ENCODE results near the gene SF1.

Gene SF1

DNA sequence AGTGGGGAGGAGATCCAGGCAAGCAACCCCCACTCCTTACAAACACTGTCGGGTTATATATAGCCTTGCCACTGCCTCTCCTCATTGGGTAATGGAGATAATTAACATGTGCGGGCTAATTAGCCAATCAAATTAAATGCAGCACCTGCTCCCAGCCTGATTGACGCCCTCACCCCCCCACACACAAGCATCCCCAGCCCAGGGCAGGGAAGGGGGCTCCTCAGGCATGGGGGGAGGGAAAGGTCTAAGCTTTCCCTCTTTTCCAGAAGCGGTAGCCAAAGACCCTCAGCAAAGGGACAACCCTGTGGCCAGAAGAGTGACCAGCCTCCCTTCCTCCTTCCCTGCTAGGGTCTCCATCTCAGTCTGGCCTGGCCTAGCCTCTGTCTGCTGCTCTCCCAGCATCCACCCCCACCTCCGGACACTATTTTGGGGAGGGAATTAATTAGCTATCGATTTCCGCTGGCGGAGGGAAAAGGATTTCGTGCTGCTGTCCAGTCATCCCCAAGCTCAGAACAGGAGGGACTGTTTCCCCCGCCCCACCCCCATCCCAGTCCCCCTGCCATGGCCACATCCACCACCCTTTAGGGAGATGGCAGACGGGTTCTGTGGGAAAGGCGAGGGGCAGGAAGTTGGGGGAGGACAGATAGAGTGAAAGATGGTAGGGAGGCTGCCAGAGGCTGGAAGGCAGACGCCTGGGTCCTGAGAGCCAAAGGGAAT, 62.4 kb downstream of the SF1 start:
- no peaks in the 10 kb centered on the region for H3K4me1 ChIP-seq (ENCODE audit: insufficient read depth, low read length)
- no peak overlapping the region for H3K9ac ChIP-seq (ENCODE audit: low read length)
- H3K27ac ChIP-seq (ENCODE audit: low read depth, low read length), result no peak overlapping the region
- H3K27me3 ChIP-seq (ENCODE audit: control insufficient read depth in 1 of 2, insufficient read depth in 2 of 2, low read length in 2 of 2), result peaks cover 41 to 83% of the 10 kb centered on the region in 2 donors
- no peak overlapping the region for H3K4me3 ChIP-seq (ENCODE audit: low read depth in 1 of 2, low read length in 2 of 2)
- no peaks in the 10 kb centered on the region for H3K36me3 ChIP-seq (ENCODE audit: insufficient read depth, low read length)
- no peaks in the 10 kb centered on the region for H3K9me3 ChIP-seq (ENCODE audit: low read length)

DNA sequence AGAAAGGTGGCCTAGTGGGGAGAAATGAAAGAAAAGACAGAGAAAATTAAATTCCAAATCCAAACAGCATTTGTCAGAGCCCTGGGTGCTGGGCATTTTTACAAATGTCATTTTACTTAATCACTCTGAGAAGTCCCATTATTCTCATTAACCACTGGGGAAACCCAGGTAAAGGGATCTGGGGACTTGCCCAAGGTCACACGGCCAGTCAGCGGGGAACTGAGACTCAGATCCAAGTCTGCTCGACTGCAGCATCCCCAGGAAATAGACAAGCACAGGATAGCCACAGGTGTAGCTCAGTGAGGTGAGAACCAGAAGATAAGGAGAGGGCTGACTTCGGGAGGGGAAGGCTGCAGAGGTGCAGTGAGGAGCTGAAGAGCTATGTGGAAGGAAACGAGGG, 63.2 kb downstream of the SF1 start:
- Histone ChIP-seq H3K4me3 (ENCODE audit: low read depth in 1 of 2, low read length in 2 of 2) (no peak overlapping the region), H3K9ac (ENCODE audit: low read length) (no peak overlapping the region), H3K27me3 (ENCODE audit: control insufficient read depth in 1 of 2, insufficient read depth in 2 of 2, low read length in 2 of 2) (peaks cover 49 to 83% of the 10 kb centered on the region in 2 donors), H3K4me1 (ENCODE audit: insufficient read depth, low read length) (no peaks in the 10 kb centered on the region), H3K36me3 (ENCODE audit: insufficient read depth, low read length) (no peaks in the 10 kb centered on the region), H3K27ac (ENCODE audit: low read depth, low read length) (no peak overlapping the region), H3K9me3 (ENCODE audit: low read length) (no peaks in the 10 kb centered on the region)

DNA sequence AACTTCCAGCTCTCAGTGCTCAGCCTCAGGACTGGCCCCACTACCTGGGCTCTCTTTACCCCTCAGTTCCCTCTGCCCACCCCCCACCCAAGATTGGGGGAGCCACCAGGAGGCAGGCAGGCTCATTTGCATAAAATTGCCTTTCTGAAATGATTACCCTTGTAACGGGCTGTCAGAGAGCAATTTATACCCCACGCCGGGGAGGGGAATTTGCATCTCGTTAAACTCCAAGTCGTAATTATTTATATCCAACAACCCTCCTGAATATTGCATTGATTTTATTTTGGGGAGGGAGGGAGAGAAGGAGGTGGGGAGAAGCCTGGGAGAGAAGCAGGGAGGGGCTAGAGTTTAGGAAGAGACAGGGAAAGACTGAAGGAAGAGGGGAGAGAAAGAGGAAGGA, 63.7 kb downstream of the SF1 start:
- H3K9me3 ChIP-seq (ENCODE audit: low read length), result no peaks in the 10 kb centered on the region
- no peak overlapping the region for H3K9ac ChIP-seq (ENCODE audit: low read length)
- no peak overlapping the region for H3K4me3 ChIP-seq (ENCODE audit: low read depth in 1 of 2, low read length in 2 of 2)
- H3K4me1 ChIP-seq (ENCODE audit: insufficient read depth, low read length), result no peaks in the 10 kb centered on the region
- peaks cover 52 to 86% of the 10 kb centered on the region in 2 donors for H3K27me3 ChIP-seq (ENCODE audit: control insufficient read depth in 1 of 2, insufficient read depth in 2 of 2, low read length in 2 of 2)
- H3K27ac ChIP-seq (ENCODE audit: low read depth, low read length), result no peak overlapping the region
- no peaks in the 10 kb centered on the region for H3K36me3 ChIP-seq (ENCODE audit: insufficient read depth, low read length)
